H9 (cell line): ENCODE data around the gene COPS8. TPM values are rescaled to one million over a fixed set of nuclear protein-coding genes. Genes with fewer than 3 reads are reported as not detected.

ENCODE experiments used
- DNase-seq: peaks from one replicate; pipeline ENCODE4 v3.0.0-alpha.2; 2017
- H2AFZ ChIP-seq: one replicate; pipeline ENCODE4 v1.6.1; 2013; ENCODE audit warnings: mild to moderate bottlenecking, low read length, control low read depth, moderate library complexity
- H2AK5ac ChIP-seq: 2 replicates; pipeline ENCODE4 v1.6.1; 2013; ENCODE audit warnings: low read length, control low read depth, mixed read lengths; ENCODE audit not compliant: insufficient read length
- H2BK120ac ChIP-seq: one replicate; pipeline ENCODE4 v1.6.1; 2013; ENCODE audit warnings: low read depth, mild to moderate bottlenecking, low read length, control low read depth, inconsistent platforms; ENCODE audit not compliant: poor library complexity, severe bottlenecking
- H2BK12ac ChIP-seq: 2 replicates; pipeline ENCODE4 v1.6.1; 2013; ENCODE audit warnings: low read length, control low read depth, mixed read lengths, low read depth; ENCODE audit not compliant: insufficient read length
- H2BK15ac ChIP-seq: 2 replicates; pipeline ENCODE4 v1.6.1; 2013; ENCODE audit warnings: low read depth, low read length, control low read depth
- H2BK20ac ChIP-seq: one replicate; pipeline ENCODE4 v1.6.1; 2013; ENCODE audit warnings: low read depth, mild to moderate bottlenecking, low read length, control low read depth, inconsistent platforms; ENCODE audit not compliant: poor library complexity, severe bottlenecking
- H2BK5ac ChIP-seq: 2 replicates; pipeline ENCODE4 v1.6.1; 2013; ENCODE audit warnings: low read length, control low read depth, mixed read lengths; ENCODE audit not compliant: insufficient read length
- H3K14ac ChIP-seq: 2 replicates; pipeline ENCODE4 v1.6.1; 2013; ENCODE audit warnings: low read length, control low read depth; ENCODE audit not compliant: insufficient read depth
- H3K18ac ChIP-seq: 2 replicates; pipeline ENCODE4 v1.6.1; 2013; ENCODE audit warnings: low read depth, mild to moderate bottlenecking, mixed read lengths, low read length, control low read depth; ENCODE audit not compliant: insufficient read length
- H3K23ac ChIP-seq: 2 replicates; pipeline ENCODE4 v1.6.1; 2013; ENCODE audit warnings: low read length, control low read depth, mixed read lengths, low read depth; ENCODE audit not compliant: insufficient read length
- H3K23me2 ChIP-seq: 2 replicates; pipeline ENCODE4 v1.6.1; 2013; ENCODE audit warnings: low read depth, mild to moderate bottlenecking, mixed read lengths, low read length, control low read depth; ENCODE audit not compliant: insufficient read length, poor library complexity, severe bottlenecking
- H3K27ac ChIP-seq: 2 replicates; pipeline ENCODE4 v1.5.1; 2013; ENCODE audit warnings: low read length, control low read depth, mixed read lengths, low read depth; ENCODE audit not compliant: insufficient read length
- H3K27me3 ChIP-seq: 2 replicates; pipeline ENCODE4 v1.6.1; 2013; ENCODE audit warnings: low read length, control low read depth, inconsistent platforms; ENCODE audit not compliant: insufficient read depth
- H3K4ac ChIP-seq: 2 replicates; pipeline ENCODE4 v1.6.1; 2013; ENCODE audit warnings: low read depth, mild to moderate bottlenecking, control low read depth, inconsistent platforms, low read length, moderate library complexity
- H3K4me1 ChIP-seq: 2 replicates; pipeline ENCODE4 v1.6.1; 2013; ENCODE audit warnings: low read length, control low read depth, inconsistent platforms; ENCODE audit not compliant: insufficient read depth
- H3K4me2 ChIP-seq: 2 replicates; pipeline ENCODE4 v1.6.1; 2013; ENCODE audit warnings: low read length, control low read depth, mixed read lengths; ENCODE audit not compliant: insufficient read length, insufficient read depth
- H3K56ac ChIP-seq: 2 replicates; pipeline ENCODE4 v1.6.1; 2013; ENCODE audit warnings: low read depth, mild to moderate bottlenecking, mixed read lengths, low read length, control low read depth; ENCODE audit not compliant: insufficient read length
- H3K79me1 ChIP-seq: 2 replicates; pipeline ENCODE4 v1.6.1; 2013; ENCODE audit warnings: low read depth, mild to moderate bottlenecking, moderate library complexity, low read length, control low read depth, inconsistent platforms; ENCODE audit not compliant: insufficient read depth, poor library complexity, severe bottlenecking
- H3K79me2 ChIP-seq: 2 replicates; pipeline ENCODE4 v1.6.1; 2013; ENCODE audit warnings: low read length, control low read depth, inconsistent platforms; ENCODE audit not compliant: insufficient read depth
- H3K9ac ChIP-seq: 2 replicates; pipeline ENCODE4 v1.6.1; 2013; ENCODE audit warnings: low read length, control low read depth, mixed read lengths; ENCODE audit not compliant: insufficient read length; ENCODE audit errors: extremely low read depth
- H3K9me3 ChIP-seq: one replicate; pipeline ENCODE4 v1.6.1; 2013; ENCODE audit warnings: low read depth, low read length, inconsistent platforms; ENCODE audit not compliant: control insufficient read depth
- H3T11ph ChIP-seq: one replicate; pipeline ENCODE4 v1.6.1; 2013; ENCODE audit warnings: mild to moderate bottlenecking, low read length, control low read depth, inconsistent platforms
- H4K20me1 ChIP-seq: one replicate; pipeline ENCODE4 v1.6.1; 2013; ENCODE audit not compliant: control insufficient read depth, insufficient read length, insufficient read depth
- H4K5ac ChIP-seq: 2 replicates; pipeline ENCODE4 v1.6.1; 2013; ENCODE audit warnings: low read depth, mild to moderate bottlenecking, mixed read lengths, low read length, control low read depth; ENCODE audit not compliant: insufficient read length
- H4K8ac ChIP-seq: replicated peaks from 2 replicates; pipeline ENCODE4 v1.6.1; 2013; ENCODE audit warnings: low read length, control low read depth, mixed read lengths, low read depth; ENCODE audit not compliant: insufficient read length
- H4K91ac ChIP-seq: 2 replicates; pipeline ENCODE4 v1.6.1; 2013; ENCODE audit warnings: low read depth, mild to moderate bottlenecking, moderate library complexity, mixed read lengths, low read length, control low read depth; ENCODE audit not compliant: insufficient read length
- H3K27ac Mint-ChIP-seq, 3 experiments: 2 replicates in 2 of 3; 3 replicates in 1 of 3; pipeline ENCODE4 v1.8.0; 2020 to 2021; ENCODE audit warnings: mixed read lengths in 3 of 3, mild to moderate bottlenecking in 1 of 3, moderate library complexity in 1 of 3
- H3K27me3 Mint-ChIP-seq: 2 replicates; pipeline ENCODE4 v1.8.0; 2021; ENCODE audit warnings: low read depth, mild to moderate bottlenecking, moderate library complexity, mixed read lengths
- H3K36me3 Mint-ChIP-seq, 3 experiments: 2 replicates in 2 of 3; 3 replicates in 1 of 3; pipeline ENCODE4 v1.8.0; 2020 to 2021; ENCODE audit warnings: low read depth in 3 of 3, mixed read lengths in 3 of 3; ENCODE audit not compliant: insufficient read depth in 1 of 3
- H3K4me1 Mint-ChIP-seq, 2 experiments: 2 replicates each; pipeline ENCODE4 v1.8.0; 2020; ENCODE audit warnings: mixed read lengths in 2 of 2
- H3K4me3 Mint-ChIP-seq, 2 experiments: 2 replicates in 1 of 2; 3 replicates in 1 of 2; pipeline ENCODE4 v1.8.0; 2020 to 2021; ENCODE audit warnings: mild to moderate bottlenecking in 2 of 2, mixed read lengths in 2 of 2, moderate library complexity in 1 of 2
- H3K9me3 Mint-ChIP-seq, 2 experiments: 2 replicates in 1 of 2; 3 replicates in 1 of 2; pipeline ENCODE4 v1.8.0; 2020; ENCODE audit warnings: mild to moderate bottlenecking in 2 of 2, mixed read lengths in 2 of 2, moderate library complexity in 1 of 2
- CTCF ChIP-seq: fragments of 200-600 bp; sonication (generic); conservative IDR thresholded peaks from 3 replicates; pipeline ENCODE4 v1.8.0; 2021; ENCODE audit warnings: antibody characterized with exemption, mild to moderate bottlenecking
- WGBS: extraction: QIAGEN DNeasy Blood & Tissue Kit; methylation state at CpG from one replicate; pipeline ENCODE4 v1.1.7; 2013; ENCODE audit warnings: missing lambda C conversion rate, low lambda C conversion rate, mixed read lengths; ENCODE audit not compliant: insufficient read length; ENCODE audit errors: extremely low coverage; 5-methylcytosine and 5-hydroxymethylcytosine counted together
- total RNA-seq: library from RNA; stranded (reverse); gene quantifications from 2 replicates; pipeline ENCODE4 v1.2.1, GENCODE V29; 2021

COPS8 gene
- total RNA-seq, 1 experiment from 2014 or later = 65.2 TPM

- Histone ChIP-seq H4K20me1 (no peaks in the 10 kb centered on the region), H3K9ac (no peak overlapping the region), H2BK5ac (no peak overlapping the region), H3T11ph (no peak overlapping the region), H2AFZ (no peak overlapping the region), H3K9me3 (no peaks in the 10 kb centered on the region), H3K79me2 (no peaks in the 10 kb centered on the region), H3K56ac (no peak overlapping the region), H3K27ac (no peak overlapping the region), H3K4me2 (no peak overlapping the region), H3K23ac (no peak overlapping the region), H2AK5ac (no peak overlapping the region), H3K14ac (no peak overlapping the region), H4K8ac (no peak overlapping the region), H3K4ac (no peak overlapping the region), H3K23me2 (no peaks in the 10 kb centered on the region), H3K18ac (no peak overlapping the region), H2BK15ac (no peak overlapping the region), H3K27me3 (no peaks in the 10 kb centered on the region), H3K79me1 (no peaks in the 10 kb centered on the region), H2BK120ac (no peak overlapping the region), H4K91ac (no peak overlapping the region), H2BK20ac (no peak overlapping the region), H2BK12ac (no peak overlapping the region), H4K5ac (no peak overlapping the region), H3K4me1 (no peaks in the 10 kb centered on the region)
- H3K27ac Mint-ChIP-seq = no peak overlapping the region
- H3K36me3 Mint-ChIP-seq = peaks cover 12 to 49% (median 43%) of the 10 kb centered on the region in 3 experiments
- no CpG with 5 or more reads among the region's 9 CpGs for WGBS
- H3K27me3 Mint-ChIP-seq = no peaks in the 10 kb centered on the region
- H3K4me3 Mint-ChIP-seq = no peak overlapping the region
- H3K9me3 Mint-ChIP-seq = no peaks in the 10 kb centered on the region
- peak; percentile 47 for TF ChIP-seq CTCF
- no peaks in the 10 kb centered on the region for H3K4me1 Mint-ChIP-seq
- DNase-seq = no peak
Measured at GRCh38 chr2:237092920-237093781, 7.5 kb downstream of the COPS8 start.
